ENCODE data around the gene CNGB1. TPM values are rescaled to one million over a fixed set of nuclear protein-coding genes. Genes with fewer than 3 reads are reported as not detected.

Gene CNGB1
- total and polyA plus RNA-seq, 2 donors from 2014 or later = not detected

DNA sequence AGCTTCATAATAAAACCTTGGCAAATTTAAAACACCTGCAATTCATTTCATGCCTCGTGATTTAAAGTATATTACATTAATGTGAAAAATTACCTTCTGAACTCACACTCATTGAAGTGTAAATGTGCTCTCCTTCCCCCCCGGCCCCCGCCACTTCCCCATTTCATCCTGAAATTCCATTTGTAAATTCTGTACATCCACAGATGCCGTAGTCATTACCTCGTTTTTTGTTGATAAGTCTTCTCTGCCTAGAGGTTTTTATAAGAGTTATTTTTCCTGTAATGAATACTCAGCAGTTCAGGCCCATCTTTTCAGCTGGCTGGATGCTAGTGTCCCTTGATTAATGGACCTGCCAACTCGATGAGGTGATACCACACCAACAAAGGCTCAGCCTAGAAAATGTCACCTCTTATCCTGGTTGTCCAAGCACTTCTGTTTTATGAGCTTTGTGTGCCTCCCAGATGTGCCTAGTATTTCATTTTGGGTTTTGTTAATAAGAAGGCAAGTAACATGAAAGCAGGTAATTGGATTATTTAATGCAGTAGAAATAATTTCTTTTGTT is 103.8 kb downstream of the CNGB1 start:
- intact Hi-C loops (cut with DNase I) = loop anchor here (5.0 kb wide), 1 partner anchor 110 kb away; no protein-coding TSS in a partner anchor
- DNase-seq (peak in 4 of 5 donors; percentile 68 to 93 (median 84)), FAIRE-seq (no peak)

DNA sequence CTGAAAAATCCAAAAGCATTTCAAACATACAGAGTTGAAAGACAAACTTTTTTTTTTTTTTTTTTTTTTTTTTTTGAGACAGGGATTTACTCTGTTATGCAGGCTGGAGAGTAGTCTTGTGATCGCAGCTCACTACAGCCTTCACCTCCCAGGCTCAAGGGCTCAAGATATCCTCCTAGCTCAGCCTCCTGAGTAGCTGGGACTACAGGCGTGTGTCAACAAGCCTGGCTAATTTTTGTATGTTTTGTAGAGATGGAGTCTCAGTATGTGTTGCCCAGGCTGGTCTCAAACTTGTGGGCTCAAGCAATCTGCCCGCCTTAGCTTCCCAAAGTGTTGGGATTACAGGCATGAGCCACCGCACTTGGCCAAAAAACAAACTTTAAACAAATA is 104.4 kb downstream of the CNGB1 start:
- Histone ChIP-seq H3K27ac (ENCODE audit: low read depth in 2 of 2, low read length in 2 of 2) (no peak overlapping the region), H3K36me3 (ENCODE audit: control insufficient read depth in 2 of 3, insufficient read depth in 3 of 3, low read length in 3 of 3) (no peaks in the 10 kb centered on the region), H3K9me3 (ENCODE audit: control insufficient read depth in 2 of 3, insufficient read depth in 1 of 3, low read length in 3 of 3) (no peaks in the 10 kb centered on the region), H3K4me1 (ENCODE audit: control insufficient read depth in 2 of 3, insufficient read depth in 2 of 3, low read depth in 1 of 3, low read length in 3 of 3) (peaks cover 0 to 5% (median 2%) of the 10 kb centered on the region in 3 donors), H3K27me3 (ENCODE audit: control insufficient read depth, insufficient read depth, low read length) (no peaks in the 10 kb centered on the region), H3K4me3 (ENCODE audit: low read length in 3 of 3) (no peak overlapping the region), H3K9ac (ENCODE audit: low read length in 3 of 3) (no peak overlapping the region)
- intact Hi-C loops (cut with DNase I) = loop anchor here (5.0 kb wide), 1 partner anchor 109 kb away; no protein-coding TSS in a partner anchor
- TF ChIP-seq, protein P1, sequence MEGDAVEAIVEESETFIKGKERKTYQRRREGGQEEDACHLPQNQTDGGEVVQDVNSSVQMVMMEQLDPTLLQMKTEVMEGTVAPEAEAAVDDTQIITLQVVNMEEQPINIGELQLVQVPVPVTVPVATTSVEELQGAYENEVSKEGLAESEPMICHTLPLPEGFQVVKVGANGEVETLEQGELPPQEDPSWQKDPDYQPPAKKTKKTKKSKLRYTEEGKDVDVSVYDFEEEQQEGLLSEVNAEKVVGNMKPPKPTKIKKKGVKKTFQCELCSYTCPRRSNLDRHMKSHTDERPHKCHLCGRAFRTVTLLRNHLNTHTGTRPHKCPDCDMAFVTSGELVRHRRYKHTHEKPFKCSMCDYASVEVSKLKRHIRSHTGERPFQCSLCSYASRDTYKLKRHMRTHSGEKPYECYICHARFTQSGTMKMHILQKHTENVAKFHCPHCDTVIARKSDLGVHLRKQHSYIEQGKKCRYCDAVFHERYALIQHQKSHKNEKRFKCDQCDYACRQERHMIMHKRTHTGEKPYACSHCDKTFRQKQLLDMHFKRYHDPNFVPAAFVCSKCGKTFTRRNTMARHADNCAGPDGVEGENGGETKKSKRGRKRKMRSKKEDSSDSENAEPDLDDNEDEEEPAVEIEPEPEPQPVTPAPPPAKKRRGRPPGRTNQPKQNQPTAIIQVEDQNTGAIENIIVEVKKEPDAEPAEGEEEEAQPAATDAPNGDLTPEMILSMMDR (IDR thresholded peaks at IDR 0.05; ENCODE audit: borderline replicate concordance, extremely low read depth, insufficient read depth) = no peak
- no peak for DNase-seq
- FAIRE-seq = no peak

More for the DNA sequence above, 103.8 kb downstream of the CNGB1 start:
- Histone ChIP-seq H3K27me3 (ENCODE audit: control insufficient read depth, insufficient read depth, low read length) (no peaks in the 10 kb centered on the region), H3K9ac (ENCODE audit: low read length in 3 of 3) (no peak overlapping the region), H3K4me3 (ENCODE audit: low read length in 3 of 3) (no peak overlapping the region), H3K9me3 (ENCODE audit: control insufficient read depth in 2 of 3, insufficient read depth in 1 of 3, low read length in 3 of 3) (no peaks in the 10 kb centered on the region), H3K27ac (ENCODE audit: low read depth in 2 of 2, low read length in 2 of 2) (no peak overlapping the region), H3K4me1 (ENCODE audit: control insufficient read depth in 2 of 3, insufficient read depth in 2 of 3, low read depth in 1 of 3, low read length in 3 of 3) (peaks cover 0 to 5% (median 2%) of the 10 kb centered on the region in 3 donors), H3K36me3 (ENCODE audit: control insufficient read depth in 2 of 3, insufficient read depth in 3 of 3, low read length in 3 of 3) (no peaks in the 10 kb centered on the region)
- TF ChIP-seq, protein P1 (IDR thresholded peaks at IDR 0.05; ENCODE audit: borderline replicate concordance, extremely low read depth, insufficient read depth) = no peak

GRCh38 chr16:57865746-57866528 is 105.0 kb downstream of the CNGB1 start:
- Histone ChIP-seq H3K27me3 (ENCODE audit: control insufficient read depth, insufficient read depth, low read length) (no peaks in the 10 kb centered on the region), H3K9ac (ENCODE audit: low read length in 3 of 3) (no peak overlapping the region), H3K4me1 (ENCODE audit: control insufficient read depth in 2 of 3, insufficient read depth in 2 of 3, low read depth in 1 of 3, low read length in 3 of 3) (peaks cover 0 to 5% (median 2%) of the 10 kb centered on the region in 3 donors), H3K27ac (ENCODE audit: low read depth in 2 of 2, low read length in 2 of 2) (no peak overlapping the region), H3K9me3 (ENCODE audit: control insufficient read depth in 2 of 3, insufficient read depth in 1 of 3, low read length in 3 of 3) (no peaks in the 10 kb centered on the region), H3K36me3 (ENCODE audit: control insufficient read depth in 2 of 3, insufficient read depth in 3 of 3, low read length in 3 of 3) (no peaks in the 10 kb centered on the region), H3K4me3 (ENCODE audit: low read length in 3 of 3) (no peak overlapping the region)
- FAIRE-seq (no peak), DNase-seq (no peak)
- TF ChIP-seq, protein P1 (IDR thresholded peaks at IDR 0.05; ENCODE audit: borderline replicate concordance, extremely low read depth, insufficient read depth) = no peak
- intact Hi-C loops (cut with DNase I) = loop anchor here (5.0 kb wide), 1 partner anchor 109 kb away; no protein-coding TSS in a partner anchor
